OCI-LY3 (cell line): ENCODE data around the gene EFNA2.

Experiments
- H2AFZ ChIP-seq: fragments of 200-600, 300-600 bp; shearing (Covaris generic); 2 replicates; pipeline ENCODE4 v1.6.0; 2014; ENCODE audit warnings: antibody characterized with exemption, low read depth, low read length
- H3K27ac ChIP-seq: fragments of 200-600, 300-600 bp; sonication (generic); 2 replicates; pipeline ENCODE4 v1.5.1; 2014; ENCODE audit warnings: mild to moderate bottlenecking, low read length, moderate library complexity, mixed read lengths
- H3K27me3 ChIP-seq: fragments of 200-600, 300-600 bp; sonication (generic); 2 replicates; pipeline ENCODE4 v1.6.1; 2014; ENCODE audit warnings: low read depth, low read length, mixed read lengths
- H3K36me3 ChIP-seq: fragments of 200-600, 300-600 bp; sonication (generic); replicated peaks from 2 replicates; pipeline ENCODE3; 2014; ENCODE audit warnings: low read depth, low read length, mixed read lengths
- H3K4me1 ChIP-seq: fragments of 300-600, 200-600 bp; sonication (generic); 2 replicates; pipeline ENCODE4 v1.6.1; 2014; ENCODE audit warnings: low read length, mixed read lengths
- H3K4me2 ChIP-seq: fragments of 200-600, 300-600 bp; sonication (generic); 2 replicates; pipeline ENCODE4 v1.6.1; 2014; ENCODE audit warnings: low read length, mixed read lengths
- H3K4me3 ChIP-seq: fragments of 300-600, 200-600 bp; sonication (generic); 2 replicates; pipeline ENCODE4 v1.5.1; 2014; ENCODE audit warnings: antibody characterized with exemption, mild to moderate bottlenecking, low read length, moderate library complexity
- H3K79me2 ChIP-seq: fragments of 300-600, 200-600 bp; shearing (Covaris generic); 2 replicates; pipeline ENCODE4 v1.6.1; 2014; ENCODE audit warnings: mild to moderate bottlenecking, low read length, mixed read lengths
- H3K9ac ChIP-seq: fragments of 300-600, 200-600 bp; shearing (Covaris generic); 2 replicates; pipeline ENCODE4 v1.6.0; 2014; ENCODE audit warnings: mild to moderate bottlenecking, low read length, moderate library complexity
- H3K9me3 ChIP-seq: fragments of 200-600, 300-600 bp; shearing (Covaris generic); 2 replicates; pipeline ENCODE4 v1.6.1; 2014; ENCODE audit warnings: low read length, mixed read lengths; ENCODE audit not compliant: insufficient read depth
- H4K20me1 ChIP-seq: fragments of 200-600, 300-600 bp; sonication (generic); 2 replicates; pipeline ENCODE4 v1.6.1; 2016; ENCODE audit warnings: low read length, mixed read lengths; ENCODE audit not compliant: insufficient read depth
- EZH2phosphoT487 ChIP-seq: fragments of 200-600 bp; shearing (Covaris generic); IDR thresholded peaks from 2 replicates; pipeline ENCODE4 v1.6.1; 2018; ENCODE audit warnings: antibody characterized with exemption, mixed run types, low read depth
- TF ChIP-seq, protein P1 (sequence below): fragments of 200-600, 300-600 bp; sonication (generic); IDR thresholded peaks from 2 replicates; pipeline ENCODE4 v1.5.1; 2014; ENCODE audit warnings: antibody characterized with exemption, low read length, low read depth

EFNA2 gene

DNA sequence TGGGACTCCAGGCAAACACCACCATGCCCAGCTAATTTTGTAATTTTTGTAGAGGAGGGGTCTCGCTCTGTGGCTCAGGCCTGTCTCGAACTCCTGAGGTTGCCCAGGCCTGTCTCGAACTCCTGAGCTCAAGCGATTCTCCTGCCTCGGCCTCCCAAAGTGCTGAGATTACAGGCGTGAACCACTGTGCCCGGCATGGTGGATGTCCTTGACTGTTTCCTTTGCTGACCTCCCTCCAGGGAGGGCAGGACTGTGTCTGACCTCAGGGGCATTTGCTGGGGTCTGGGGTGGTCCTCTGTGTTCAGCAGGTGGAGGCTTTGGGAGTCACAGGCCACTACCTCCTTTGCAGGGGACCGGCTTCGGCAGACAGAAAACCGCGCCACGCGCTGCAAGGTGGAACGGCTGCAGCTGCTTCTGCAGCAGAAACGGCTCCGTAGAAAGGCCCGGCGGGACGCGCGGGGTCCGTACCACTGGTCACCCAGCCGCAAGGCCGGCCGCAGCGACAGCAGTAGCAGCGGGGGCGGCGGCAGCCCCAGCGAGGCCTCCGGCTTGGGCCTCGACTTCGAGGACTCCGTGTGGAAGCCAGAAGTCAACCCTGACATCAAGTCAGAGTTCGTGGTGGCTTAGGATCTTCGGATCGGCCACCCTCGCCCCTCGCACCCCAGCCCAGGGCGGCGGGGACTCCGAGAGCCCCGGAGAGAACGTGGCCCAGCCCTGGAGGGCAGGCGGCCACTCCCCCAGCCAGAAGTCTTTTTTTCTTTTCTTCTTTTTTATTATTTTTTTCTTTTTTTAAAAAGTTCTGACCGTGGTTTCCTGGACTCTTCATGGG, 28.8 kb upstream of the EFNA2 start:
- Histone ChIP-seq H3K9me3 (no peaks in the 10 kb centered on the region), H3K36me3 (peaks cover 49% of the 10 kb centered on the region), H3K4me3 (no peak overlapping the region), H3K9ac (no peak overlapping the region), H3K27me3 (no peaks in the 10 kb centered on the region), H4K20me1 (peaks cover 11% of the 10 kb centered on the region; the same call in 1 of the 2 replicates), H3K4me2 (no peak overlapping the region), H2AFZ (no peak overlapping the region), H3K79me2 (peaks cover 43% of the 10 kb centered on the region), H3K27ac (no peak overlapping the region), H3K4me1 (peaks cover 45% of the 10 kb centered on the region)
- TF ChIP-seq, protein P1, sequence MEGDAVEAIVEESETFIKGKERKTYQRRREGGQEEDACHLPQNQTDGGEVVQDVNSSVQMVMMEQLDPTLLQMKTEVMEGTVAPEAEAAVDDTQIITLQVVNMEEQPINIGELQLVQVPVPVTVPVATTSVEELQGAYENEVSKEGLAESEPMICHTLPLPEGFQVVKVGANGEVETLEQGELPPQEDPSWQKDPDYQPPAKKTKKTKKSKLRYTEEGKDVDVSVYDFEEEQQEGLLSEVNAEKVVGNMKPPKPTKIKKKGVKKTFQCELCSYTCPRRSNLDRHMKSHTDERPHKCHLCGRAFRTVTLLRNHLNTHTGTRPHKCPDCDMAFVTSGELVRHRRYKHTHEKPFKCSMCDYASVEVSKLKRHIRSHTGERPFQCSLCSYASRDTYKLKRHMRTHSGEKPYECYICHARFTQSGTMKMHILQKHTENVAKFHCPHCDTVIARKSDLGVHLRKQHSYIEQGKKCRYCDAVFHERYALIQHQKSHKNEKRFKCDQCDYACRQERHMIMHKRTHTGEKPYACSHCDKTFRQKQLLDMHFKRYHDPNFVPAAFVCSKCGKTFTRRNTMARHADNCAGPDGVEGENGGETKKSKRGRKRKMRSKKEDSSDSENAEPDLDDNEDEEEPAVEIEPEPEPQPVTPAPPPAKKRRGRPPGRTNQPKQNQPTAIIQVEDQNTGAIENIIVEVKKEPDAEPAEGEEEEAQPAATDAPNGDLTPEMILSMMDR: no peak

DNA sequence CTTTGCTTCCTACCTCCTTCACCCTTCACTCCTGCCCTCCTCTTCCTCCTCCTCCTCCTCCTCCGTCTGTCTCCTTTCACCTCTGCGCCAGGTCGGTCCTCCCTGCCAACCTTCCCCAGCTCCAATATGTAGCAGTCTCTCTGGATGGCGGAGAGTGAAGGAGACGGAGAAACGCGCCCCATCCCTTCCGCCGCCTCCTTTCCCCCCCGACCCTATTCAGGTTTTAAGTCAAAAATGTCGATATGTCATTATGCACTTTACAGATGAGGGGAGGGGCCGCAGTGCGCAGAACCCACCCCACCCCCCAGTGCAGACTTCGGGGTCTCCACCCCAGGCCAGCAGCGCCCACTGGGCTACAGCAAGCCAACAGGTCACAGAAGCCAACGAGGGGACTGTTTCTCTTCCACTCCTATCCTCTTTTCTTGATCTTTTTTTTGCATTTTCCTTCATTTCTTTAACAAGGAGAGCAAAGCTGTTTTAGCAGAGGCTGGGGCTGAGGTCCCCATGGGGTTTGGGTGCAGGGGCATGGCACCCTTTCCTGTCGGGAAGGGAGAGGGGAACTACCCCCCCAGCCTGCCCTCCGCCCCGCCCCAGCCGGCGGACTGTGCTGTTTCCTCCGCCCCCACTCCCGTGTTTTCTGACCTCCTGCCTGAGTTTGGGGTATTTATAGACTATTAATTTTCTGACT, 28.1 kb upstream of the EFNA2 start:
- Histone ChIP-seq H3K9me3 (no peaks in the 10 kb centered on the region), H3K79me2 (peaks cover 36% of the 10 kb centered on the region), H3K27me3 (no peaks in the 10 kb centered on the region), H3K4me1 (peaks cover 45% of the 10 kb centered on the region), H3K27ac (no peak overlapping the region), H3K4me3 (no peak overlapping the region), H3K36me3 (peaks cover 42% of the 10 kb centered on the region), H3K9ac (no peak overlapping the region), H3K4me2 (no peak overlapping the region; the same call in 1 of the 2 replicates), H2AFZ (no peak overlapping the region), H4K20me1 (peaks cover 11% of the 10 kb centered on the region; the same call in 1 of the 2 replicates)
- TF ChIP-seq EZH2phosphoT487: no peak
- TF ChIP-seq, protein P1: no peak

DNA sequence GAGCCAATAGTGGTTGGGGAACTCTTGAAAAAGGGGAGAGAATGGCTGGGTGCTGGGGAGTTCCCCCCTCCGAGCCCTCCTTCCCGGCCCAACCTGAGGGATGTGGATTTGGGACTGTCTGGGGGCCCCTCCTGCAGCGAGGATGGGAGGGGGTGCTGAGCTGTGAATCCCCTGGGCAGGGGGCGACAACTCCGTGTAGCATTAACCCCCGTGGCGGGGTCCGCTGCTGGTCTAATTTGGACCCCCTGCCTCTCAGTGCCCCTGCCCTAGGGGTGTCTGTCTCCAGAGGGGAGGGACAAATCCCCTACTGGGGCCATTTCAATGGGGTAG, 27.5 kb upstream of the EFNA2 start:
- Histone ChIP-seq H3K4me2 (peak overlapping the region; percentile 96), H3K4me3 (no peak overlapping the region), H2AFZ (no peak overlapping the region), H4K20me1 (peaks cover 11% of the 10 kb centered on the region; the same call in 1 of the 2 replicates), H3K79me2 (peaks cover 31% of the 10 kb centered on the region), H3K36me3 (peaks cover 42% of the 10 kb centered on the region), H3K27ac (no peak overlapping the region), H3K27me3 (no peaks in the 10 kb centered on the region), H3K9me3 (no peaks in the 10 kb centered on the region), H3K9ac (no peak overlapping the region), H3K4me1 (peaks cover 43% of the 10 kb centered on the region)
- no peak for TF ChIP-seq EZH2phosphoT487
- TF ChIP-seq, protein P1: no peak

DNA sequence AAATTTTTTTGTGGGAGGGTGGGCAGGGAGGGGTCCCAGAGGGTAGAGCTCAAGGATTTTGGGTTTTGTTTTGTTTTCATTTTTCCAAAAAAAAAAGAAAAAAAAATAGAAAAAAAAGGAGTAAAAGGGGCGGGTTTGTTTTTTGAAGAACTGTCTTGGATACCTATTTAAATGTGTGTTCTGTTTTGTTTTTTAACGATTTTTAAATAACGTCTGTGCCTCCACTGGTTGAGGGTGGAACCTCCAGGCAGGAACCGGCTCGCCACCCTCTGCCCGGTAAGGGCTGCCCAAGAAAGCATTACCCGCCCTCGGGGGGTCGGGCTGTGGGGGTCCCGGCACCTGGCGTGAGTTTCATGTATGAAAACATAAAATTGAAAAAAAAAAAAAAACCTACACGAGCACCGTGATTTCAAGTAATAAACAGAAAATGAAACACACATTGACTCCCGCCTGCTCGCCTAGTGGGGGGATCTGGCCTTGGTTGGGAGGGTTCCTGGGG, 26.9 kb upstream of the EFNA2 start:
- Histone ChIP-seq H3K27ac (peak overlapping the region; percentile 89), H3K27me3 (no peaks in the 10 kb centered on the region), H3K9me3 (no peaks in the 10 kb centered on the region), H3K36me3 (peaks cover 37% of the 10 kb centered on the region), H3K79me2 (peaks cover 24% of the 10 kb centered on the region), H4K20me1 (peaks cover 5% of the 10 kb centered on the region; the same call in 1 of the 2 replicates), H2AFZ (no peak overlapping the region), H3K4me1 (peaks cover 37% of the 10 kb centered on the region), H3K4me2 (peak overlapping the region; percentile 96), H3K9ac (peak overlapping the region; percentile 77), H3K4me3 (peak overlapping the region; percentile 77)
- TF ChIP-seq, protein P1: no peak
- TF ChIP-seq EZH2phosphoT487: no peak
